Measurements from ENCODE around the gene ORAI2. TPM values are rescaled to one million over a fixed set of nuclear protein-coding genes. Genes with fewer than 3 reads are reported as not detected.

The ORAI2 gene
- total and polyA plus RNA-seq, 10 of the 15 experiments (the other 5 are each of a cell fraction or from before 2014, with no cell fraction given), result 5.8 to 111 (median 46.9) TPM

GRCh38 chr7:102424787-102425218 is 8.6 kb upstream of the ORAI2 start:
- Histone ChIP-seq H3K9me3 (replicated peaks; ENCODE audit: control insufficient read depth, insufficient read depth, low read length) (no peaks in the 10 kb centered on the region), H3K79me2 (ENCODE audit: control insufficient read depth, insufficient read depth, low read length) (peaks cover 11% of the 10 kb centered on the region), H4K20me1 (ENCODE audit: control insufficient read depth, insufficient read depth) (no peaks in the 10 kb centered on the region), H3K4me3 (peak overlapping the region; percentile 51; the same call in 1 of the 2 replicates), H3K4me1 (ENCODE audit: control insufficient read depth, insufficient read depth, low read length) (peaks cover 58% of the 10 kb centered on the region), H3K27me3 (replicated peaks in 1 of 2; ENCODE audit: control insufficient read depth in 2 of 2, insufficient read depth in 2 of 2, low read length in 1 of 2) (no peaks in the 10 kb centered on the region), H3K9ac (ENCODE audit: control insufficient read depth, insufficient read depth, low read length) (peak overlapping the region; percentile 97), H3K27ac (ENCODE audit: control insufficient read depth, insufficient read depth) (peak overlapping the region; percentile 99), H2AFZ (ENCODE audit: control insufficient read depth, low read depth, low read length) (peak overlapping the region; percentile 39; the same call in 1 of the 2 replicates), H3K4me2 (ENCODE audit: control insufficient read depth, insufficient read depth) (peak overlapping the region; percentile 85), H3K36me3 (ENCODE audit: control insufficient read depth in 2 of 2, insufficient read depth in 2 of 2, low read length in 1 of 2) (peaks cover 5 to 6% of the 10 kb centered on the region in 2 experiments)
- SMC1A ChIA-PET (ENCODE audit: uncharacterized antibody, unreplicated experiment), result interaction anchor here (0.7 to 6.7 kb wide), 9 partner anchors 8 to 134 kb away, joined by 3 to 89 read pairs (median 19); partner anchors contain the start of gene ORAI2
- under 1% methylated on average over 13 of the region's 13 CpGs for WGBS (ENCODE audit: insufficient coverage, insufficient replicate concordance, low lambda C conversion rate, missing lambda C conversion rate)
- DNase-seq (ENCODE audit: low read depth, low spot score), result no peak
- CTCF ChIA-PET, result interaction anchor here (0.6 to 5.3 kb wide), 11 partner anchors 9 to 43 kb away, joined by 3 to 32 read pairs (median 5); no protein-coding TSS in a partner anchor
- POLR2A ChIA-PET, result interaction anchor here (0.6 to 13.0 kb wide), 5 partner anchors 9 to 135 kb away, joined by 4 to 210 read pairs (median 34); partner anchors contain the start of gene ORAI2
- BruUV-seq (replicated peaks), result no TSS peak
- RAD21 ChIA-PET (ENCODE audit: unreplicated experiment), result interaction anchor here (0.7 to 6.0 kb wide), 8 partner anchors 9 to 135 kb away, joined by 3 to 115 read pairs (median 14); partner anchors contain the start of gene ALKBH4
- peak; percentile 54 for ATAC-seq
- peak; percentile 86 for FAIRE-seq
- in situ Hi-C loops (cut with MboI) (no loop called here), intact Hi-C loops (cut with micrococcal nuclease; ENCODE audit: unreplicated experiment) (loop anchor here (1.0 to 2.0 kb wide), 3 partner anchors 16 to 21 kb away; no protein-coding TSS in a partner anchor)
- TF ChIP-seq NBN (IDR thresholded peaks at IDR 0.05) (no peak), SMAD1 (IDR thresholded peaks at IDR 0.05; ENCODE audit: low read depth, partially characterized antibody) (no peak), HCFC1 (IDR thresholded peaks at IDR 0.05; ENCODE audit: low read length) (no peak), TARDBP (IDR thresholded peaks at IDR 0.05; ENCODE audit: borderline replicate concordance) (no peak), PKNOX1 (IDR thresholded peaks at IDR 0.05) (no peak; the same call in 1 of the 2 replicates), SIX5 (IDR thresholded peaks at IDR 0.05; ENCODE audit: low read depth, low read length, severe bottlenecking) (no peak), SMARCA5 (IDR thresholded peaks at IDR 0.05) (no peak), ZNF207 (IDR thresholded peaks at IDR 0.05; ENCODE audit: borderline replicate concordance) (no peak), NFYB (IDR thresholded peaks at IDR 0.05; ENCODE audit: insufficient read depth, low read depth, low read length) (no peak), CBX5 (IDR thresholded peaks at IDR 0.05; ENCODE audit: low read depth) (no peak), SUZ12 (IDR thresholded peaks at IDR 0.05; ENCODE audit: unreplicated experiment) (no peak), EED (IDR thresholded peaks at IDR 0.05; ENCODE audit: low read depth) (no peak; the same call in 1 of the 2 replicates), KAT2A (conservative IDR thresholded peaks at IDR 0.05; ENCODE audit: control insufficient read depth, low read depth, low read length) (no peak), SRF (IDR thresholded peaks at IDR 0.05; ENCODE audit: low read depth in 2 of 2, low read length in 2 of 2) (no peak), ZBTB4 (CRISPR knock-in tag; IDR thresholded peaks at IDR 0.05) (no peak), YBX1 (IDR thresholded peaks at IDR 0.05) (no peak), MYB (IDR thresholded peaks at IDR 0.05; ENCODE audit: borderline replicate concordance, low read depth, low read length) (no peak)
- TF ChIP-seq, protein P1, sequence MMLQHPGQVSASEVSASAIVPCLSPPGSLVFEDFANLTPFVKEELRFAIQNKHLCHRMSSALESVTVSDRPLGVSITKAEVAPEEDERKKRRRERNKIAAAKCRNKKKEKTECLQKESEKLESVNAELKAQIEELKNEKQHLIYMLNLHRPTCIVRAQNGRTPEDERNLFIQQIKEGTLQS (IDR thresholded peaks at IDR 0.05; ENCODE audit: borderline replicate concordance, extremely low read depth, low read depth, low read length), result no peak
- TF ChIP-seq, protein P2, sequence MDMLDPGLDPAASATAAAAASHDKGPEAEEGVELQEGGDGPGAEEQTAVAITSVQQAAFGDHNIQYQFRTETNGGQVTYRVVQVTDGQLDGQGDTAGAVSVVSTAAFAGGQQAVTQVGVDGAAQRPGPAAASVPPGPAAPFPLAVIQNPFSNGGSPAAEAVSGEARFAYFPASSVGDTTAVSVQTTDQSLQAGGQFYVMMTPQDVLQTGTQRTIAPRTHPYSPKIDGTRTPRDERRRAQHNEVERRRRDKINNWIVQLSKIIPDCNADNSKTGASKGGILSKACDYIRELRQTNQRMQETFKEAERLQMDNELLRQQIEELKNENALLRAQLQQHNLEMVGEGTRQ (IDR thresholded peaks at IDR 0.05; ENCODE audit: borderline replicate concordance, low read depth, low read length), result no peak

All from GM12878 (cell line).